GM19099 (cell line): ENCODE data around the gene NOL4L.

Experiments
- POLR2A ChIP-seq: IDR thresholded peaks from 3 replicates; pipeline ENCODE4 v1.6.1; 2011; ENCODE audit warnings: low read depth; ENCODE audit not compliant: insufficient read length; ENCODE audit errors: extremely low read depth

The NOL4L gene

GRCh38 chr20:32565735-32566032 is 19.4 kb downstream of the NOL4L start:
- TF ChIP-seq POLR2A = no peak

DNA sequence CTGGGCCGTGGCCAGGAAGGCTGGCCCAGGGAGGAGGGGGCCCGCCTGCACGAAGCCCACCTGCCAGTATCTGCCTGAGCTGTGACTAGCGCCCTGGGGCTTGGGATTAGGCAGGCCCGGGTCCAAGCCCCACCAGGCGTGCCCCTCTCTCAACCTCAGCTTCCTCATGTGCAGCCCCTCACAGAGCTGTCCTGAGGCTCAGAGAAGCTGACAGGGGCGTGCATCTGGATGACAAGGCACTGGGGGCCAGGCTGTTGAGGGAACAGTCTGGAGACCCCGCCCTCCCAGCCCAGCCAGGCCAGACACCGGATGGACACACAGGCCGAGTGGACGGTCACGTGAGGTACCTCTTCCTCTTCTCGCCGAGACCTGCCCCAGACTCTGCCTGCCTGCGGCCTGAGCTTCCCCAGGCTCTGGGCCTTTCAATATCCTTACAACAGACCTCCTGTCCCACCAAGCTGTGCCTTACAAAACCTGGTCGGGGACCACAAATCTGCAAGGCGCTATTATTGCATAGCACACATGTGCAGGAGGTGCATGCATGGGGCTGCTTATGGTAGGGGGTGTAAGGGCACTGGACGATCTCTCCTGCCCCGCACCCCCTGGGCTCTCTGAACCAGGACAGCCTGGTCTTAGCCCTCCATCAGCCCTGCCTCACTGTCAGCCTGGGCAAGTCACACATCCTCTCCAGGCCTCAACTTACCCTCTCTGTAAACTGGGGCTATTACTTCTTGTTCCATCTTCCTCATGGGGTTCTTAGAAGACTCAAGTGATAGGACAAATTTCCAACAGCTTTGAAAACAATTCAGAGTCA is 20.0 kb downstream of the NOL4L start:
- TF ChIP-seq POLR2A = no peak

- no peak for TF ChIP-seq POLR2A
Measured at GRCh38 chr20:32564440-32564839, 20.7 kb downstream of the NOL4L start.

- no peak for TF ChIP-seq POLR2A
Measured at GRCh38 chr20:32563311-32564272, 21.5 kb downstream of the NOL4L start.

- no peak for TF ChIP-seq POLR2A
Measured at GRCh38 chr20:32562495-32562911, 22.6 kb downstream of the NOL4L start.

DNA sequence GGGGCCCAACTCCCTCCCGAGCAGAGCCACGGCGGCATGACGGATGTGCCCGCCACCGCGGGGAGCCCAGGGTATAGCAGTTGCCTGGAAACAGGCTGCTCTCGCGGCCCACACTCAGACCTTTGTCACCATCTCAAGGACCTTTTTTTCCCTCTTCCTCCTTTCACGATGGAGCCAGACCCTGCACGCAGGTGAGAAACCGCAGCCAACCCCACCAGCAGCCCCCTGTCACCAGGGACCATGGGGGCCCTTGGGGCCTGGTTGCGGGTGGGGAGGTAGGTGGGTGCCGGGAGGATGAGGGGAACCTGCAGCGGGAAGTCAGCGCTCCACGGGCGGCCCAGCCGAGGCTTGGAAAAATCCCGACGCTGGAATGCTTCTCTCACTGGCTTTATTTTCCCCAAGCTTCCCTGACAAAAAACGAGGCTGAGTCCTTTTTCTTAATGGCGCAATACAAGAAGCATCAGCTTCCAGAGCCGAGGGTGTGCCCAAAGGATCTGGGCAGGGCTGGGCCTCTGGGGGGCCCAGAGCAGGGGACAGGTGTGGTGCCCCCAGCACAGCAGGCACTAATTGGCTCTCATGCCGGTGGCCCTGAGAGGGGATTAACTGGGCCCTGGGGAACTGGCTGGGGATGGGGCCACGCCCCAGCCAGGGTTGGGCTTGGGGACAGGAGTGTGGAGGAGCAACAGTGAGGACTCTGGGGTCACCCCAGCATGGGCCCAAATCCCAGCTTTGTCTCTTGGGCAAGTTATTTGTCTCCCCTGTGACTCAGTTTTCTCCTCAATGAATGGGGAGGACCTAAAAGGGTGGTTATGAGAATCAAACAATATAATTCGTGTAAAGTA is 23.9 kb downstream of the NOL4L start:
- TF ChIP-seq POLR2A = no peak

- TF ChIP-seq POLR2A = no peak
Measured at GRCh38 chr20:32560482-32560988, 24.6 kb downstream of the NOL4L start.

DNA sequence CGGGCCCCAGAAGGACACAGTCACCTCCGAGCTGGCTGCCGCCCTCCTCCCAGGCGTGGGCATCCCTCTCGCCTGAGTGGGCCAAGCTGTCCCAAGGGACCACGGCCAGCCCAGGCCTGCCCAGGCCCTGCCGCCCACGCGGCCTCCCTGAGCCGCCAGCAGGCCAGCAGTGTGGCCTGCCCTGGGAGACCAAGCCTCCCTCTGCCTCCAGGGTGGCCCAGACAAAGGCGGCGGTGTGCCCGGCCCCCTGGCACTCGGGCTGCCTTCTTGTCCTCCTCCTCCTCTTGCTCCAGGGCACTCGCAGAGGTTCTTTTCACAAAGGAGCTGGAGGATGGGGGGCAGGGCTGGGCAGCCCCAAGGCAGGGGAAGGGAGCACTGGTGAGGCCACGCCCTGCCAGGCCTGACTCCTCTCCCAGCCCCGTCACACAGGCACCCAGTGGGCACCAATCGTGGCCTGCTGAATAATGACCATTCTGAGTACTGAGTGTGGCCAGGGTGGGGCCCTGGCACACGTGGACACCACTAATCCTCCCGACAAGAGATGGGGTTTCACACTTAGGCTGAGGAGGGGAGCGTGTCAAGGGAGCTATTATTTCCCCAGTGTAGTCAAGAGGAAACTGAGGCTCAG is 25.3 kb downstream of the NOL4L start:
- TF ChIP-seq POLR2A = no peak

DNA sequence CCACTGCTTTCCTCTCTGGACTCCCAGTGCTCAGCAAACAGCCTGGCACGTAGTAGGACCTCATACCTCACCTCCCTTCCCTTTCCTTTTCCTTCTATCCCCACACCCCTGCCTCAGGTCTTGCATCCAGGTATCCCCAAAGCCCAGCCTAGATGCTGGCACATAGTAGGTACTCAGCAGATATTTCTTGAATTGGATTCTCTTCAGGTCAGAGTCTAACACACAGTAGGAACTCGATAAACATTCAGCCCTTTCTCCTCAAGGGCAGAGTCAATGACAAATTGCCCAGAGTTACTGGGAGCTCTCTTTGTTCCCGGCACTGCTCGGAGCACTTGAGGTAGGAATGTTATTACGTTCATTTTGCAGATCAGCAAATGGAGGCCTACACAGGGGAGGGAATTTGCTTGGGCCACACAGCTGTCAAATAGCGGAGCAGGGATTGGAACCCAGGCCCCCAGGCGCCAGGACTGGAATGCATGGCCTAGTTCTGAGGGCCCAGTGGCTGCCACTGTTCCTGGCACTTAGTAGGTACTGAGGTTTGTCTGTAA is 25.9 kb downstream of the NOL4L start:
- TF ChIP-seq POLR2A = no peak

DNA sequence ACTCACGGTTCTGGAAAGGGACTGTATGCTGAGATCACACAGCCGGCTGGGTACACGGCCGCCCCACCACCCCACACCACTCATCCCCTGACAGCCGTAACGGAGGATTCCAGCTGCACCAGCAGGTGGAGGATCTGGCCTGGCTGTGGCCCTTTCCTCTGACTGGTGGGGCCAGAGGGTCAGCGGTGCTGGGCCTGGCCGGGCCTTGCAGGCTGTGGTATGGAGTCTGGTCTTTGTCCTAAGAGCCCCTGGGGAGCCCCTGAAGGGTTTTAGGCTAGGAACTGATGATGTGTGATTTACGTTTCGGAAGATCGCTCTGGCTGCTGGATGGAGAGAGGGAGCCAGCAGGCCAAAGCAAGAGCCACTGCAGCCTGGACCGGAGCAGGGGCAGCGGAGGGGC is 26.6 kb downstream of the NOL4L start:
- no peak for TF ChIP-seq POLR2A

DNA sequence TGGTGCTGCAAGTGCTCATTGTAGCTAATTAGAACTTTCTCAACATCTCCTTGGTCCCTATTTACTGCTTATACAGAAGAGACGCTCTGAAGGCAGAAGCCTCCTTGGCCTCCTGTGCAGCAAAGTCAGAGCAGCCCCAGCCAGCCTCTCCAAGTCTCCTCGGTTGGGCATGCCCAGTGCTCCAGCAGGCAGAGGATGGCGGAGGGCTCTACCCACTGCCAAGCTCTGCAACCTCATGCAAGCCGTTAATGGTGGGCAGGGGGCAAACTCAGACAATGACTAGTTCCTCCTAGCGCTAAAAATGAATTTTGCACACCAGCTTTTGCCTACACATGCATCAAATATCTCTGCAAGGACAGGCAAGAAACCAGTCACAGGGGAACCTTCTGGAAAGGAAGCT is 27.8 kb downstream of the NOL4L start:
- no peak for TF ChIP-seq POLR2A

GRCh38 chr20:32556312-32557184 is 28.6 kb downstream of the NOL4L start:
- no peak for TF ChIP-seq POLR2A

DNA sequence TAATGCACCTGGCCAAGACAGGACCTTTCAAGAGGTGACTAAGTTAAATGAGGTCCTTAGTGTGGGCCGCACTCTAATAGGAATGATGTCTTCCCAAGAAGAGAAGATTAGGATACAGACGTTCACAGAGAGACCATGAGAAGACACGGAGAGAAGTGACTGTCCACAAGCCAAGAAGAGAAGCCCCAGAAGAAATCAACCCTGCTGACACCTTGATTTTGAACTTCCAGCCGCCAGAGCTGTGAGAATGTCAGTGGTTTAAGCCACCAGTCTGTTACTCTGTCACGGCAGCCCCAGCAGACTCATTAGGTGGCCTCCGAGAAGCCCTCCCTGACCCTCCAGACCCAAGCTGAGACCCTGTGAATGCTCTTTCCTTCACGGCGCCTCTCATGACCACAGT is 29.5 kb downstream of the NOL4L start:
- TF ChIP-seq POLR2A = no peak
